T-helper 17 cell (primary cell): Measurements from ENCODE around the gene ARRDC2. TPM values are rescaled to one million over a fixed set of nuclear protein-coding genes. Genes with fewer than 3 reads are reported as not detected.
"Not testable (repeated sequence)": the region's sequence is repeated elsewhere in the genome, so short reads cannot be mapped to it uniquely, and the experiment has no call there.

Source experiments
- ATAC-seq: fragments of 150-1000 bp; cut with Tn5 transposase; 2 replicates; pipeline ENCODE4 v1.10.0; 2021; ENCODE audit warnings: mild to moderate bottlenecking, moderate library complexity
- DNase-seq, 3 donors: peaks; one replicate each; pipeline versions ENCODE4 v3.0.0 to v3.0.0-alpha.2; 2020 to 2021
- H3K9me3 ChIP-seq: one replicate; pipeline ENCODE4 v1.7.0; 2013; ENCODE audit warnings: low read length, mild to moderate bottlenecking; ENCODE audit not compliant: control insufficient read depth, poor library complexity, severe bottlenecking
- H3K27ac Mint-ChIP-seq: one replicate; pipeline ENCODE4 v1.8.0; 2022; ENCODE audit warnings: mild to moderate bottlenecking, moderate library complexity, mixed read lengths
- H3K27me3 Mint-ChIP-seq: one replicate; pipeline ENCODE4 v1.8.0; 2022; ENCODE audit warnings: mixed read lengths
- H3K36me3 Mint-ChIP-seq: one replicate; pipeline ENCODE4 v1.8.0; 2022; ENCODE audit warnings: low read depth, mixed read lengths
- H3K4me1 Mint-ChIP-seq: one replicate; pipeline ENCODE4 v1.8.0; 2022; ENCODE audit warnings: mild to moderate bottlenecking, mixed read lengths
- H3K4me3 Mint-ChIP-seq: one replicate; pipeline ENCODE4 v1.8.0; 2022; ENCODE audit warnings: mild to moderate bottlenecking, moderate library complexity, mixed read lengths
- total RNA-seq, 4 donors: library from RNA in 2 of 4; stranded (reverse) in 2 of 4; gene quantifications; one replicate each; pipeline ENCODE4 v1.2.3 and lab custom pipeline; 2022 to 2026

ARRDC2 gene
- total RNA-seq, 2 donors from 2014 or later: 165 to 166 TPM

DNA sequence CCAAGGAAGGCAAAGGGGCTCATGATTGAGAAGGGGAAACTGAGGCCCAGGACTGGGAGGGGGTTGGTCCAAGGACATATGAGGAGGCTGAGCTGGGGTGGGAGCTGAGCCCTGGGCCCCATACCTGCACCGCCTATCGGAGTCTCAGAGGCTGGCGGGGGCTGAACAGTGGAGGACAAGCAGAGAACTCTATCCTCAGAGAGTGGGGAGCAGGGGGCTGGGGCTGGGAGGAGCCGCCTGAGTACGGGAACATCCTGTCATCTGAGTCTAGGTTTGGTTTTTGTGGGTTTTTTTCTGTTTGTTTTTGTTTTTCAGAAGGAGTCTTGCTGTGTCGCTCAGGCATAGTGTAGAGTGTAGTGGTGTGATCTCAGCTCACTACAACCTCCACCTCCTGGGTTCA, 6.2 kb downstream of the ARRDC2 start:
- peaks cover 49% of the 10 kb centered on the region for H3K4me1 Mint-ChIP-seq
- ATAC-seq (peak; percentile 83), DNase-seq (peak in 2 of 3 donors; percentile 36 to 51)
- peak overlapping the region; percentile 97 for H3K27ac Mint-ChIP-seq
- H3K27me3 Mint-ChIP-seq: no peaks in the 10 kb centered on the region
- peaks cover 7% of the 10 kb centered on the region for H3K36me3 Mint-ChIP-seq
- no peaks in the 10 kb centered on the region for H3K9me3 ChIP-seq
- H3K4me3 Mint-ChIP-seq: peak overlapping the region; percentile 75

- DNase-seq (no peak), ATAC-seq (no peak)
- peak overlapping the region; percentile 97 for H3K27ac Mint-ChIP-seq
- peaks cover 59% of the 10 kb centered on the region for H3K4me1 Mint-ChIP-seq
- H3K36me3 Mint-ChIP-seq: peaks cover 7% of the 10 kb centered on the region
- H3K27me3 Mint-ChIP-seq: no peaks in the 10 kb centered on the region
- no peaks in the 10 kb centered on the region for H3K9me3 ChIP-seq
- H3K4me3 Mint-ChIP-seq: peak overlapping the region; percentile 77
These were observed 8.4 kb downstream of the ARRDC2 start for GRCh38 chr19:18016209-18016910.

GRCh38 chr19:18017275-18018083, 9.5 kb downstream of the ARRDC2 start:
- no peaks in the 10 kb centered on the region for H3K27me3 Mint-ChIP-seq
- H3K9me3 ChIP-seq: no peaks in the 10 kb centered on the region
- peaks cover 8% of the 10 kb centered on the region for H3K36me3 Mint-ChIP-seq
- no peak for DNase-seq
- H3K27ac Mint-ChIP-seq: peak overlapping the region; percentile 97
- ATAC-seq: no peak
- H3K4me3 Mint-ChIP-seq: no peak overlapping the region
- H3K4me1 Mint-ChIP-seq: peaks cover 65% of the 10 kb centered on the region

- H3K9me3 ChIP-seq: no peaks in the 10 kb centered on the region
- Mint-ChIP-seq H3K27me3 (no peaks in the 10 kb centered on the region), H3K4me1 (peaks cover 52% of the 10 kb centered on the region), H3K36me3 (peaks cover 2% of the 10 kb centered on the region), H3K27ac (peak overlapping the region; percentile 98), H3K4me3 (peak overlapping the region; percentile 85)
- DNase-seq: no peak
- ATAC-seq: no peak
These were observed 12.5 kb downstream of the ARRDC2 start for GRCh38 chr19:18020212-18021085.

DNA sequence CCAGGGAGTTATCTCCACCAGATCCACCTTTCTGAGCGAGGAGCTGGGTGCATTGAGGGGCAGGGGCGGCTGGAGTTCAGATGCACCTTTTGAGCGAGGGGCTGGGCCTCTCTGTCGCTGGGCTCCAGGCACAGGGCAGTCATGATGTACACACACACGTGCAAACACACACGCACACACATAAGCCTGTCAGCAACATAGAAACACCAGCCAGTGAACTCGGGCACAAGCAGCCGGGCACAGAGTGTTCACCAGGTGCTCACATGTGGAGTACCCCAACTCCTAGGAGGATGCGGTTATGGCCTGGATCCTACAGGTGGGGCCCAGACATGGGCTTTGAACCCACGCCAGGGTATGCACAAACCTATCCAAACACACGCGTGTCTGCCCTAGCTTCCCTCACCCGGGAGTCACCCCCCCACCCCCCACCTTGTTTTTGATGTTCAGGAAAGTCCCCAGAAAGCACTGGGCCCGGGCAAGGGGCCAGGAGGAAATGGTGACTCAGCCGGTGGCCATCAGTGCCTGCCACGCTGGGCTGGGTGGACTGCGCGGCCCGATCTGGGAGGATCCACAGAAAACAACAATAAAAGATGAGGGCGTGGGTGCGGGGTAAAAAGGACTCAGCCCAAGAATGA, 13.3 kb downstream of the ARRDC2 start:
- Mint-ChIP-seq H3K27ac (peak overlapping the region; percentile 98), H3K4me1 (peaks cover 48% of the 10 kb centered on the region), H3K36me3 (peaks cover 2% of the 10 kb centered on the region), H3K4me3 (peak overlapping the region; percentile 85), H3K27me3 (no peaks in the 10 kb centered on the region)
- no peaks in the 10 kb centered on the region for H3K9me3 ChIP-seq
- DNase-seq: peak; percentile 67 to 78 (median 70)
- ATAC-seq: peak; percentile 61

DNA sequence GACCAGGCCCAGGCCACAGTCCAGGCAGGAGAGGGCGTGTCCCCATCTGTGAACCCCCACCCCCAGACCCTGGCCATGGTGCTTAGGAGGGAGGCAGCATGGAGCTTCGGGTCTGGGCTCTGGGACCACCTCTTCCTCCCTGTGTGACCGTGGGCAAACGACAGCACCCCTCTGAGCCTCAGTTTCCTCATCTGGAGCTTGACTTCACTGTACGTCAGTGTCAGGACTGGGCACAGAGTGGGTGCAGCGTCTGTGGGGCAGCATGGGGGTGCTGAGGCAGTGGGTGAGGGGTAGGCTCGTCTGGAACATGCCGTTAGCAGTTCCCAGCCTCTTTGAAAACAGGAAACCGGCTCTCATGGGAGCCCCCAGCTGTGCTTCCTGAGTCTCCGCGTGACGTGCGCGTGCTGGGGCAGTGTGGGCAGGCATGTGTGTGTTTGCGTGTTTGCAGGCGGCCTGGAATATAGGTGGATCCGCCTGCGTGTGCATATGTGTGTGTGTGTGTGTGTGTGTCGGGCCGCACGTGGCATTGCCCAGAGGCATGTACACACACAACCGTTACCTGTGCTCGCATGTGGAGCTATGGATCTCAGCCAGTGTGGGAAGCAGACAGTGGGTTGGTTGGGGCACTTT, 15.8 kb downstream of the ARRDC2 start:
- Mint-ChIP-seq H3K36me3 (peaks cover 2% of the 10 kb centered on the region), H3K4me3 (peak overlapping the region; percentile 85), H3K27ac (peak overlapping the region; percentile 98), H3K27me3 (no peaks in the 10 kb centered on the region), H3K4me1 (peaks cover 38% of the 10 kb centered on the region)
- H3K9me3 ChIP-seq: no peaks in the 10 kb centered on the region
- ATAC-seq: peak; percentile 74
- DNase-seq: peak; percentile 52 to 73 (median 65)

DNA sequence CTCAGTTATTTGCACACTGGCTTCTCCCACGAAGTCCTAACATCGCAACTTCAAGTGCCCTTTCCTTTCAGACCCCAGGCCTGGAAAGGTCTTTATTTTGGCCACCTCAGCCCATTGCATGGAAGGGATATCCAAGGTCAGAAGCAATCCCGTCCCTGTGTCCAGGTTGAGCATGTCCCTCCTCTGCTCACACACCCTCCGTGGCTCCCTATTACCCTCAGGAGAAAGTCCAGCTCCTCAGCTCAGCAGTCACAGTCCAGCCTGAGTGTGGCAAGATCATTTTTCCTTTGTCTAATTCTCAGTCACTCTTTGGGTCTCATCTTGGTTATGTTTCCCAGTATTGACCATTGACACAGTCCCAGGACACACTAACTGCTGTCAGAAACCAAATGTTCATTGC, 19.2 kb downstream of the ARRDC2 start:
- peaks cover 21% of the 10 kb centered on the region for H3K4me1 Mint-ChIP-seq
- no peak for ATAC-seq
- H3K27me3 Mint-ChIP-seq: no peaks in the 10 kb centered on the region
- DNase-seq: no peak
- H3K27ac Mint-ChIP-seq: peak overlapping the region; percentile 98
- H3K4me3 Mint-ChIP-seq: no peak overlapping the region
- no peaks in the 10 kb centered on the region for H3K9me3 ChIP-seq
- H3K36me3 Mint-ChIP-seq: no peaks in the 10 kb centered on the region

- Mint-ChIP-seq H3K4me1 (peaks cover 8% of the 10 kb centered on the region), H3K27ac (peak overlapping the region; percentile 39), H3K36me3 (no peaks in the 10 kb centered on the region), H3K27me3 (no peaks in the 10 kb centered on the region), H3K4me3 (no peak overlapping the region)
- ATAC-seq (no peak), DNase-seq (no peak)
- H3K9me3 ChIP-seq: no peaks in the 10 kb centered on the region
These were observed 21.8 kb downstream of the ARRDC2 start for GRCh38 chr19:18029617-18030338.

GRCh38 chr19:18031401-18031800, 23.4 kb downstream of the ARRDC2 start:
- not testable (repeated sequence) for H3K9me3 ChIP-seq, H3K36me3 Mint-ChIP-seq, H3K4me1 Mint-ChIP-seq, ATAC-seq, H3K27ac Mint-ChIP-seq, H3K4me3 Mint-ChIP-seq, H3K27me3 Mint-ChIP-seq, DNase-seq

DNA sequence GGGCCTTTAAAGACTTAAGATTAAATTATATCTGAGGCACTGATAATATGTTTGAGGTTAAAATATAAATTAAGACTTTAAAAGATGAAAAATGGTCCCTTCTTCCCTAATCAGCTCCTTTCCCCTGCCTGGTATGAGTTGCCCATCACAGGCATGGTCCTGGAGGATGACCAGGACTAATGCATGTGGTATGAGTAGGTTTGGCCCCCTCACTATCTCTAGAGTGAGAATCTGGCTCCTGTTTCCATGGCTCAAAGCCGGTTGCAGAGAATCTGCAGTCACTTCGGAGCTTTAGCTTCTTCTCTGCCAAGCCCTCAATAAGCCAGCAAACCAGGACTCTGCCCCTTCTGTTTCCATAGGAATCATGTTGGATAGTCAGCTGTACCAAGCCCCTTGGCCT, 24.1 kb downstream of the ARRDC2 start:
- DNase-seq, H3K9me3 ChIP-seq, H3K27ac Mint-ChIP-seq, H3K4me3 Mint-ChIP-seq, ATAC-seq, H3K4me1 Mint-ChIP-seq, H3K27me3 Mint-ChIP-seq, H3K36me3 Mint-ChIP-seq: not testable (repeated sequence)

- Mint-ChIP-seq H3K4me3 (no peak overlapping the region), H3K27ac (no peak overlapping the region), H3K4me1 (peaks cover 28% of the 10 kb centered on the region), H3K27me3 (no peaks in the 10 kb centered on the region), H3K36me3 (no peaks in the 10 kb centered on the region)
- DNase-seq (no peak), ATAC-seq (no peak)
- H3K9me3 ChIP-seq: no peaks in the 10 kb centered on the region
These were observed 33.1 kb downstream of the ARRDC2 start for GRCh38 chr19:18041054-18041453.

DNA sequence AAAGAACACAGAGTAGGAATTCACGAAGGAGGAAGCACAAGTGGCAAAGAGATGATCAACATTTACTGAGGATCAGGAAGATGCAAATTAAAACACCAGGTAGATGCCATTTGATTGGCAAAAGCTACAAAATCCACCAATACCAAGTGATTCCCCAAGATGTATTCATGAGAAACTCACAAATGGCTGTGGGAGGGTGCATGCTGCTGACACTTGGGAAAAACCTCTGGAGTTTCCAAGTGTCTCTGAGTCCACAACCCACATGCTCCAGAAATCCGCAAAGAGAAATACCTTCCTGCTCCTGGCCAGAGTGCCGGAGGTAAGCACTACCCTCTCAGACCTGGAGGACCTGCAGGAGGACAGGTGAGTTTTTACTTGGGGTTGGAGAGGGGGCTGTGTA, 35.7 kb downstream of the ARRDC2 start:
- H3K27me3 Mint-ChIP-seq: no peaks in the 10 kb centered on the region
- ATAC-seq (no peak), DNase-seq (no peak)
- H3K36me3 Mint-ChIP-seq: no peaks in the 10 kb centered on the region
- peaks cover 37% of the 10 kb centered on the region for H3K4me1 Mint-ChIP-seq
- H3K4me3 Mint-ChIP-seq: peak overlapping the region; percentile 84
- no peaks in the 10 kb centered on the region for H3K9me3 ChIP-seq
- peak overlapping the region; percentile 95 for H3K27ac Mint-ChIP-seq
